ENCODE measurements around the gene CRYGN. TPM values are rescaled to one million over a fixed set of nuclear protein-coding genes. Genes with fewer than 3 reads are reported as not detected.

The CRYGN gene
- total RNA-seq, 2 experiments from 2014 or later = 0.25 to 0.91 TPM

DNA sequence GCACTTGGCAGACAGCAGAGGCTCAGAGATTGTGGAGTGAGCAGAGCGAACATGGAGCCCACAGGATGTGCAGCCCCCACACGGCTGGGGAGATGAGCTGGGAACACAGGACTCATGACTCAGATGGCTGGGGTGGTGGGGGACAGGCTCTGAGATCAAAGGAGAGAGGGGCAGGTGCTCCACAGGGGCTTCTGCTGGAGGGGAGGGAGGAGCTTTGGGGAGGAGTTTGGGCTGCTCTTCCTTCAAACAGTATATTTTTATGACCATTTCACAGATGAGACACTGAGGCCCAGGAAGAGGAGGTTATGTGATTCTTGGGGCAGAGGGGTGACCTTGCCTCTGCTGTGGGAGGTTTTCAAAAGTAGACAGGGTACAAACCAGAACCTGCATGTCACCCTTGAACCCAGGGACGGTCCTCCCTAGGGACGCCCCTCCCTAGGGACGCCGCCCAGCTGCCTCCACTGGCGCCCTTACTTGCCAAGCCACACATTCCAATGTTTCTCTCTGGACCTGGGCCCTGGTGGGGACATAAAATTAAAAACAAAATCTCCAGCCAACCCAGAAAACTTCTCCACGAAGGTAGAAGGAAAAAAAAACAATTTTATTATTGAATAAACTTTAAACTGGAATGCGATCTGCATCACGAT lies 981 bp upstream of the CRYGN start:
- Mint-ChIP-seq H3K4me3 (peak overlapping the region; percentile 66), H3K9me3 (no peaks in the 10 kb centered on the region), H3K27me3 (peaks cover 5% of the 10 kb centered on the region), H3K27ac (peak overlapping the region; percentile 78), H3K36me3 (no peaks in the 10 kb centered on the region), H3K4me1 (peaks cover 24% of the 10 kb centered on the region)
- POLR2A ChIA-PET = interaction anchor here (0.6 to 2.2 kb wide), 6 partner anchors 7 to 100 kb away, joined by 3 to 9 read pairs (median 4); partner anchors contain the start of gene NUB1
- DNase-seq = no peak
- ATAC-seq (ENCODE audit: low read depth) = no peak

DNA sequence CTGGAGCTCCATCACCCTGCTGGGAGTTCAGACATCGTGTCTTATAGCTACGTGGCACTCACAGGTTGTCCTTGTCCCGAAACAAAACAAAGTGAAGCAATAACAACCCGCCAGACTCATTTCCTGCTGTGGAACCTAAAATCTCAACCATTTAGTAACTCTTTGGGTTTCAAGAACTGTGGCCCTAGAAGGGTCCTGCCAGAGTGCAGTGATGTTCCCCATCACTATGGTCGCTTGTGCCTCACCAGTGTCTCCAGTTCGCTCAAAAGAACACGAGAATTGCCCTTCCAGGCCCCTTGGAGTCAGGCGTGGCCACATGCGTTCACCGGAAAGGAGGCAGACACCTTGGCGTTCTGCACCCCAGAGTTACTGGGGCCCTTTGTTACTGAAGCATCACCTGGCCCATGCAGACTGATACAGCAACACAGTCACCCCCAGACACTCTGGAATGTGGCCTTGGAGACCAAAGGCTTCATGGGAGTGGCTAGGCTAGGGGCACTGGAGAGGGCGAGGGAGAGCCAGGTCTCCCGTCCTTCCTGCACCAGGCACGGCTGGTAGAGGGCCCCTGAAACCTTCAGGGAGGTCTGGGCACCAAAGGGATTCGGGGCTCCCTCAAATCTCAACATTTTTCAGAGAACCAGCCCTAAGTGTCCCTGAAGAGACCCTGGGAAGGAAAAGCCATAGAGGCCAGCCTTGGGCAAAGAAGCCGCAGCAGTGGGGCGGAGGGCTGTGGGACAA lies 908 bp downstream of the CRYGN start:
- Mint-ChIP-seq H3K36me3 (no peaks in the 10 kb centered on the region), H3K9me3 (no peaks in the 10 kb centered on the region), H3K4me3 (peak overlapping the region; percentile 64), H3K4me1 (peaks cover 24% of the 10 kb centered on the region), H3K27ac (no peak overlapping the region), H3K27me3 (peaks cover 5% of the 10 kb centered on the region)
- DNase-seq (no peak), ATAC-seq (ENCODE audit: low read depth) (no peak)
- POLR2A ChIA-PET = no interaction called here

DNA sequence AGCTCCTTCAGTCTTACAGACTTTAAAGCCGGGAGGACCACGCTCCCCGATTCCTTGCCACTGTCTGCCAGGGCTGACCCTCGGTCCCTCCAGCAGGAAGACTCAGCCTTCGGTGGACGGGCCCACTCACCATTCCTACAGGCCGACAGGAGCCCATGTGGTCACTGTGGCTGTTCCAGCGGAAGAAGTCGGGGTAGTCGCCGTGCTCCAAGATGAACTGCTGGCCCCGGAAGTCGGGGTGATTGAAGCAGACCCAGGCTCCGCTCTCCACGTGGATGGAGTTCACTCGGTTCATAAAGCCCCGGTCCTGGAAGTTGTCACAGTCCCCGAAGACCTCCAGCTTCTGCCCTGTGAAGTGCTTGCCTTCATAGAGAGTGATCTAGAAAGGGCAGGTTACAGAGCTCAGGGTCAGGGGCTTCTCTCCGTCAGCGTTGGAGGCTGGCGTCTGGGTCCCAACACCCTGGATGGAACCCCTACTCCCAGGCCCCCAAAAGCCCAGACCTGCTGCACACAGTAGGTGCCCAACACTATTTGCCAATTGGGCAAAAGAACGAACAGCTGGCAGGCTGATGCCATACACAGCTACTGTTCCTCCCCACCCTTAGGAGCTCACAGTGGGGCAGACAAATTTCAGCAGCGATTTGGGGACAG lies 1.9 kb downstream of the CRYGN start:
- H3K9me3 Mint-ChIP-seq = no peaks in the 10 kb centered on the region
- no peaks in the 10 kb centered on the region for H3K36me3 Mint-ChIP-seq
- no peak overlapping the region for H3K4me3 Mint-ChIP-seq
- H3K4me1 Mint-ChIP-seq = peaks cover 27% of the 10 kb centered on the region
- DNase-seq (no peak), ATAC-seq (ENCODE audit: low read depth) (no peak)
- POLR2A ChIA-PET = no interaction called here
- H3K27me3 Mint-ChIP-seq = peaks cover 5% of the 10 kb centered on the region
- no peak overlapping the region for H3K27ac Mint-ChIP-seq

DNA sequence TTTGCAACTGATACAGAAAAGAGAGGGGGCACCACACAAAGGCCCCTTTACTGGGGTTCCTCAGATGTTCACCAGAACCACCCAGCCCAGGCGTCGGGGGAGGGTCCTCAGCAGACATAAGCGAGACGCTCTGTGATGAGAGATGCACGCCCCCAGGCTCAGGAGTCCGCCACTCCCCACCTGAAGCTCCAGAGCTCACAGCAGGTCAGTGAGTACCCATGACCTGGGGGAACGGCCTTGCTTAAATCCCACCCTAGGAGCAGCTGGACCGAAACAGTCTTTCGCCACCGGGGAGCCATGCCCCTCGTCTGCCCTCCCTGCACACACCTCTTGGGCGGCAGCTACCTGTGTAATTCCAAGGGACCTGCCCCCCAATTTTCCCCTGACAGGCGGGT lies 2.8 kb downstream of the CRYGN start:
- no peaks in the 10 kb centered on the region for H3K36me3 Mint-ChIP-seq
- ATAC-seq (ENCODE audit: low read depth) (no peak), DNase-seq (no peak)
- H3K4me3 Mint-ChIP-seq = no peak overlapping the region
- no peak overlapping the region for H3K27ac Mint-ChIP-seq
- H3K4me1 Mint-ChIP-seq = peaks cover 31% of the 10 kb centered on the region
- H3K9me3 Mint-ChIP-seq = no peaks in the 10 kb centered on the region
- POLR2A ChIA-PET = no interaction called here
- no peaks in the 10 kb centered on the region for H3K27me3 Mint-ChIP-seq

DNA sequence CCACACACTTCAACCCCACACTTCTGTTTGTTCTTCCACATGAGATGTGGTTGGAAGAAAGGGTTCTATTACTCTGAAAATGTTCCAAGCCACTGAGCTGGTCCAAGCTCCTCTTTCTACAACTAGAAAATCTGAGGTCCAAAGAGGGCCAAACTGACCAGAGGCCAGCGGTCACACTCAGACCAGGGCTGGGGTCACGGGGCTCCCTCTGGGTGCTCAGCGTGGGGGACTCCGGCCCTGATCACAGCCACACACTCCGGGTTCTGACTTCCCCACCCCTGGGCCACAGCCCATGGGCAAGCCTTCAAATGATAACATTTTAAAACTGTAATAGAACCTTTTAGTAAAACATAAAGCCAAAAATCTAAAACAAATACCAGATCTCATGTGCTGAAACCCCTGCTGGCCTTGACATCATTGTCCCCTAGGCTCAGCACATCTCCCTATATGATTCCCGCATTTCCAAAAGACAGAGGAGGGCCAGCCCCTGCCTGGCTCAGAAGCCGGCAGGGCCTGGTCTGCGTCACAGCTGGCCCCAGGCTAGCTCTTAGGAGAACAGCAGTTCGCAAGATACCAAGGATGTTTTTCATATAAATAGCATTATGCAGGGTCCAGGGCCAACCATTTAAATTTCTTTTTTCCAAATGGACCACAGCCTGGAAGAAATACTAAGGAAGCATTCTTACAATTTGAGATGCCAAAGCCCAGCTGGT lies 3.3 kb downstream of the CRYGN start:
- peaks cover 27% of the 10 kb centered on the region for H3K4me1 Mint-ChIP-seq
- no peaks in the 10 kb centered on the region for H3K27me3 Mint-ChIP-seq
- DNase-seq = no peak
- no peaks in the 10 kb centered on the region for H3K9me3 Mint-ChIP-seq
- no peak overlapping the region for H3K27ac Mint-ChIP-seq
- POLR2A ChIA-PET = no interaction called here
- no peak overlapping the region for H3K4me3 Mint-ChIP-seq
- ATAC-seq (ENCODE audit: low read depth) = no peak
- H3K36me3 Mint-ChIP-seq = no peaks in the 10 kb centered on the region

DNA sequence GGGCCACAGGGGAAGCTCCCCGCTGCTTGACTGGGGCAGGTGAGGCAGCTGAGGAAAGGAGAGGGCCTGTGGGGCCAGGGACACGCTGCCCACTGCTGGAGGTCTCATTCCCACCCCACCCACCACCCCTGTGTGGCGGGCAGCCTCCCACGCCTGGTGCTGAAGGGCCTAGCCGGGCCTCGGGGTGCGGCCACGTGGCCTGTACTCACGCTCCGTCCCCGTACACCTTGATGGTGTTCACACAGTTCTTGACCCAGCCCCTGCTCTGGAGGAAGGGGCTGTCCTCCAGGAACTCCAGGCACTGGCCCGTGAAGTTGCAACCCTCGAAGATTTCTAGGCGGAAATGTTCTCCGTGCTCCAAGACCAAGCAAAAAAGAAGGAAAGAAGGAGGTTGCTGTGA lies 4.0 kb downstream of the CRYGN start:
- no peak overlapping the region for H3K4me3 Mint-ChIP-seq
- POLR2A ChIA-PET = no interaction called here
- H3K27ac Mint-ChIP-seq = no peak overlapping the region
- H3K27me3 Mint-ChIP-seq = no peaks in the 10 kb centered on the region
- no peaks in the 10 kb centered on the region for H3K9me3 Mint-ChIP-seq
- peaks cover 24% of the 10 kb centered on the region for H3K4me1 Mint-ChIP-seq
- H3K36me3 Mint-ChIP-seq = no peaks in the 10 kb centered on the region
- no peak for DNase-seq
- no peak for ATAC-seq (ENCODE audit: low read depth)

DNA sequence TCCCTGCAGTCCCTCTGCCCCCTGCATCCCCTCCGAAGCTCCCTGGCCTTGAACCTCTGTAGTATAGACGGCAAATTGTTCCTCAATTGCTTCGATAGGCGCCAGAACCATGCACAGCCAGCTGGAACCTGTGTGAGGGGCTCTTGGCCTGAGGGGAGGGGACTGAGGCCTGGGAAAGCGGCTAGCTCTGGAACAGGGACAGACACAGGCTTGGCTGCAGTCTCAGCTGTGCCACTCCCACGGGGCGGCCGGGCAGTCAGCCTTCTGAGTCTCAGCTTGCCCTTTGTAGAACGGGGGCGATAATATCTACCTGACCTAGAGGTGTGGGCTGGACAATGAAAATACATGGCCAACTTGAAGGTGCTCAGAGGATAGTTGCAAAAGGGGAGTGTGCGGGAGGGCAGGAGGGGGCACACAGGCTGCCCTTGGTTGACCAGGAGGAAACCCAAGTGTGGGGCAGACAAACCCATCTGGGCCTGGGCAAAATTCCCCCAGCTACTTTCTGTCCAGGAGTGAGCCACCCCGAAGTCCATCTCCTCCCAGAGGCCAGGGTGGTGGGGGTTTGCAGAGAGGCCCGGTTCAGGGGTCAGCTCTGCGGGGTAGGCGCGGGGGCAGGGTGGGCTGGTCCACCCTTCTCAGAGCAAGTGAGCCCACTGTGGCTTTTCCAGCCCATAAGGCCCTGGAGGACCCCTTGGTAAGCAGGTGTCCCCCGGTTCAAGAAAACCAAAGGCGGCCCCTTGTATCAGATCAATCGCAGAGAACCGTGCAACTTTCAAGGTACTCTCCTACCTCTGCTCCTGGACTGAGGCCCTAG lies 4.6 kb downstream of the CRYGN start:
- no peak overlapping the region for H3K27ac Mint-ChIP-seq
- no peaks in the 10 kb centered on the region for H3K36me3 Mint-ChIP-seq
- POLR2A ChIA-PET = no interaction called here

DNA sequence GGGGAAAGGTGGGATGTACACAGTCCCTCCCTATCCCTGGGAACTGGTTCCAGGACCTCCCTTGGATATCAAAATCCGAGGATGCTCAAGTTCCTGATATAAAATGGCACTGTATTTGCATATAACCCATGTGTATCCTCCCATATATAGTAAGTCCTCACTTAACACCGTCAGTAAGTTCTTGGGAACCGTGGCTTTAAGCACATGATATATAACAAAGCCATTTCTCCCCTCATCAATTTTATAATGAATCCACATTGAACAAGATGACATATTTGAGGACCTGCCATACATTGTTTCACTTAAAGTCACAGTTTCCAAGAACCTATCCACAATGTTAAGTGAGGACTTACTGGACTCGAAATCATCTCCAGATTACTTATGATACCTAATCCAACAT lies 5.4 kb downstream of the CRYGN start:
- DNase-seq (no peak), ATAC-seq (ENCODE audit: low read depth) (no peak)
- Mint-ChIP-seq H3K4me3 (no peak overlapping the region), H3K9me3 (no peaks in the 10 kb centered on the region), H3K4me1 (peaks cover 28% of the 10 kb centered on the region), H3K36me3 (no peaks in the 10 kb centered on the region), H3K27ac (no peak overlapping the region), H3K27me3 (no peaks in the 10 kb centered on the region)
- POLR2A ChIA-PET = no interaction called here

More for the DNA sequence above, 4.6 kb downstream of the CRYGN start:
- DNase-seq = no peak
- Mint-ChIP-seq H3K9me3 (no peaks in the 10 kb centered on the region), H3K4me1 (peaks cover 22% of the 10 kb centered on the region), H3K27me3 (no peaks in the 10 kb centered on the region), H3K4me3 (no peak overlapping the region)
- ATAC-seq (ENCODE audit: low read depth) = no peak

DNA sequence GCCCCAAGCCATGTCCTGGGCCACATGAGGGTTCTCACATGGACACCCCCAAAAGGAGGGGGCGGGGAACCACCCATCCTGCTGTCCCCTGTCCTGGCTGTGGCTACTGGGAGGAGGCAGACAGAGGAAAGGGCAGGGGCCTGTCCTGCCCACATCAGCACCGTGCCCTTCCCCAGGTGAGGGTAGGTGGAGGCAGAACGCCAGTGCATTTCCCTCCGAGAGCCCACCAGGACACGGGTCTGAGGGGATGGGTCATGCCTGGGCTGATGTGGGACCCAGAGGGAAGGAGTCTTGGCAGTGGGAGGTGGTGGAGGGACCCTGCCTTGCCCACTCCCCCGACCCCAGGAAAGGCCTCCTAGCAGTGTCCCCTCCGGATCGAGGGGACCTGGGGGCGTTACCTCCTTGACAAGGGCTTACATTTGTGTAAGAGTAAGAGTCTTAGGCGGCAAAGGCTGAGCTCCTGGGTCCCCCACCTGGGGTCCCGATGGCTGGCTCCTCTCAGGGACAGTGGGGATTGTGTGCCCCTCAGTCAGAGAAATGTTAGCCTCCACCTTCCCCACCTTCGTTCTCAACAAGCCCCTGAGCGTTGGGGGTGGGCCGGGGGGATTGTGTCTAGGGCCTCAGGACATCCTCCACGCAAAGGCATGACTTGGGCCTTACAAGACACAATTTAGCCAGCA lies 6.1 kb downstream of the CRYGN start:
- no peak overlapping the region for H3K4me3 Mint-ChIP-seq
- no peak for ATAC-seq (ENCODE audit: low read depth)

DNA sequence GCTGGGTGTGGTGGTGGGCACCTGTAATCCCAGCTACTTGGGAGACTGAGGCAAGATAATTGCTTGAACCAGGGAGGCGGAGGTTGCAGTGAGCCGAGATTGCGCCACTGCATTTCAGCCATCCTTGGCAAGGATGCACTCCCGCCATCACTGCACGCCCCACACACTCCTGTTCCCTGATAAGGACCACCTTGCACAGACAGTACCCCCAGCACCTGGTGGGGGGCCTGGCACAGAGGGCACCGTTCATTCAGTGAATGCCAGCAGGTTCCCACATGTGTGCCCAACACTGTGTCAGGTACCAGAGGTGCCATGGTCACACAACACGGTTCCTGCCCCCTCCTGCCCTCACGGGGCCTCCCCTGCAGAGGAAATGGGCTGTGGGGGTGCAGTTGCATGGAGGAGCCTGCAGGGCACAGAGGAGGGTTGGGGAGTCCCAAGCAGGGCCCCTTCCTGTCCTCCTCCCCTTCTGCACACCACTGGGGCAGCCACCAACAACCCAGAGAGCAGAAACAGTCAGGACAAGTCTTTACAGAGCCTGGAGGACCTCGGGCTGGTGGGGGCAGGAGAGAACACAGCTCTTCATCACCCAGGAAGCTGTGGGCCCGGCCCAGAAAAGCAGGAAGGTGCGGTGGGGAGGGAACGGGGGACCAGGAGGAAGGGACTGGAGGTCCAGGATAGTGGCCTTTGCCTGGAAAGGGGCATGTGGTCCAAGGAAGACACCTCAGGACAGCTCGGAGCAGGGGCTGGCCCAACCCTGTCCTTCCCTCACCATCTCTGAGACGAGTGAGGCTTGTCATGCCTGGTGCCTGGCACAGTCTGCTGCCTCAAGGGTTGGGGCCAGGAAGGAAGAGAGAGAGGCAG lies 7.1 kb downstream of the CRYGN start:
- Mint-ChIP-seq H3K9me3 (no peaks in the 10 kb centered on the region), H3K36me3 (no peaks in the 10 kb centered on the region), H3K4me3 (peak overlapping the region; percentile 73), H3K27ac (peak overlapping the region; percentile 86), H3K4me1 (peaks cover 38% of the 10 kb centered on the region), H3K27me3 (no peaks in the 10 kb centered on the region)
- peak; percentile 87 for ATAC-seq (ENCODE audit: low read depth)
- DNase-seq = peak; percentile 73
- POLR2A ChIA-PET = interaction anchor here (1.0 kb wide), 3 partner anchors 9 to 82 kb away, joined by 3 to 4 read pairs (median 3); no protein-coding TSS in a partner anchor

More for the DNA sequence above, 6.1 kb downstream of the CRYGN start:
- peak overlapping the region; percentile 86 for H3K27ac Mint-ChIP-seq
- POLR2A ChIA-PET = interaction anchor here (1.0 kb wide), 3 partner anchors 8 to 83 kb away, joined by 3 to 4 read pairs (median 3); no protein-coding TSS in a partner anchor
- no peaks in the 10 kb centered on the region for H3K27me3 Mint-ChIP-seq
- H3K4me1 Mint-ChIP-seq = peaks cover 33% of the 10 kb centered on the region
- H3K36me3 Mint-ChIP-seq = no peaks in the 10 kb centered on the region
- DNase-seq = no peak
- no peaks in the 10 kb centered on the region for H3K9me3 Mint-ChIP-seq

DNA sequence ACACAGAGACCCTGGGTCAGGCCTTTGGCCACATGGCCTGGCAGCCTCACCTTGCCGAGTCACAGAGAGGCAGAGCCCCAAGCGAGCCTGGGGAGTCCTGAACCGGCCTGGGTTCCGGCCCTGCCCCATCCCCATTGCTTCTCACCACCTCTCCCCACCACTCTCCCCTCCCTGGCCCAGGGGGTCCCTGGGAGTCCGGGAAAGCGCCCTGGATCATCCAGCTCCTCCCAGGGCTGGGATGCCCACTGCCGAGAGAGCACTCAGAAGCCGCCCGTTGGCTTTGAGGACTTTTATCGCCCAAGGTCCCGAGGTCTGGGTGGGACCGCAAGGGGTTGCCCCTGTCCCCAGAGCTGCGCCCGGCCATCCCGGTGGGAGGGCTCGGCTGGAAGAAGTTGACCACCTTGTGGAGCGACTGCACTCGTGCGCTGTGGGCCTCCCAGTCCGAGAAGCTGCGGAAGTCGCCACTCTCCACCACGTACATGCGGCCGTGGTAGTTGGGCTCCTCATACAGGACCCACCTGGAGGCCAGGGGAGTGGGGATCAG lies 8.1 kb downstream of the CRYGN start:
- Mint-ChIP-seq H3K4me1 (peaks cover 40% of the 10 kb centered on the region), H3K9me3 (no peaks in the 10 kb centered on the region), H3K27ac (no peak overlapping the region), H3K4me3 (no peak overlapping the region), H3K27me3 (peaks cover under 1% of the 10 kb centered on the region), H3K36me3 (no peaks in the 10 kb centered on the region)
- POLR2A ChIA-PET = interaction anchor here (2.5 kb wide), 1 partner anchor 9 kb away, joined by 9 read pairs; the partner anchor contains the start of gene CRYGN
- no peak for ATAC-seq (ENCODE audit: low read depth)
- no peak for DNase-seq

All from activated naive CD8-positive, alpha-beta T cell treated with anti-CD3 and anti-CD28 coated beads, Interleukin-2, amount 10 ng/mL, durations not matched to agents 7 days and 5 days (primary cell).